Choroid plexus epithelial cell (primary cell): ENCODE data around the gene F8.
"Not testable (repeated sequence)": the region's sequence is repeated elsewhere in the genome, so short reads cannot be mapped to it uniquely, and the experiment has no call there.

Experiments
- DNase-seq: peaks from one replicate; pipeline ENCODE4 v3.0.0-alpha.2; 2010; ENCODE audit warnings: low read depth
- H3K4me3 ChIP-seq: 2 replicates; pipeline ENCODE4 v1.5.1; 2011; ENCODE audit warnings: low read depth, mild to moderate bottlenecking, control low read depth, low read length, moderate library complexity
- TF ChIP-seq, protein P1 (sequence below): conservative IDR thresholded peaks from 2 replicates; pipeline ENCODE4 v1.5.1; 2011; ENCODE audit warnings: low read depth, mild to moderate bottlenecking, control low read depth, inconsistent platforms, low read length, moderate library complexity

F8 gene

DNA sequence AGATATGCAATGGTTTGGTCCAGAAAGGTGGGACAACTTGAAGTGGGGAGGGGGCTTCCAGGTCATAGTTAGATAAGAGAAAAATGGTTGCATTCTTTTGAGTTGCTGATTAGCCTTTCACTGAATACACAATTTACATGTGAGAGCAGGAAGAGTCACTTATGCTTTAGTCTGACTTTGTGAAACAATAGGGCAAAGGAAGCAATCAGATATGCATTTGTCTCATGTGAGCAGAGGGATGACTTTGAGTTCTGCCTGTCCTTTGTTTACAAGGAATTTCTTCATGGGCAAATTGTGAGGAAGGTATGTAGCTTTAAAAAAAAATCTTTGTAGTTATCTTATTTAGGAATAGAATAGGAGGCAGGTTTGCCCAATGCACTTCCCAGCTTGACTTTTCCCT, 201.0 kb downstream of the F8 start:
- no peak for DNase-seq

DNA sequence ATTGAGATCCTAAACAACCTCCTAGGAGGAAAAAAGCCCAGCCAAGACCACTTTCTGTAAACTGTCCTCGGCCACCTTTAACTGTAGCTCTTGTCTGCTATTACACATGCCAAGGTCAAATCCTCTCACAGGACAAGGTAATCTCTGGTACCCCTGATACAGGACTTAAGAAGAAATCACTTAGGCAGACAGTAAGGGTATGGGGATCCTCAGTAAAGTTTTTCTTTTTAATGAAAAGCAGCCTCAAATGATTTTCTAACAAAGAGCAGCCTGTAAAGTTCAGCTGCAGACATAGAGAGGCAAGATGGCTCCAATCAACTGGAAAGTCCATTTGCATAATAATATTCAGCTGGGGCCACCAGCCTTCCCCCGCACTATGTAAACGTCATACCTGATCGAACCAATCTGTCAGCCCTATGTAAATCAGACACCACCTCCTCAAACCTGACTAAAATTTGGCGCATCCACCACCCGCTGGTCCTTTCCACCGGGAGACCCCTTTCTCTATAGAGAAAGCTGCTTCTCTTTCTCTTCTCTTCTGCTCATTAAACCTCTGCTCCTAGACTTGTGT, 202.7 kb downstream of the F8 start:
- DNase-seq: no peak
- no peak overlapping the region for H3K4me3 ChIP-seq
- TF ChIP-seq, protein P1, sequence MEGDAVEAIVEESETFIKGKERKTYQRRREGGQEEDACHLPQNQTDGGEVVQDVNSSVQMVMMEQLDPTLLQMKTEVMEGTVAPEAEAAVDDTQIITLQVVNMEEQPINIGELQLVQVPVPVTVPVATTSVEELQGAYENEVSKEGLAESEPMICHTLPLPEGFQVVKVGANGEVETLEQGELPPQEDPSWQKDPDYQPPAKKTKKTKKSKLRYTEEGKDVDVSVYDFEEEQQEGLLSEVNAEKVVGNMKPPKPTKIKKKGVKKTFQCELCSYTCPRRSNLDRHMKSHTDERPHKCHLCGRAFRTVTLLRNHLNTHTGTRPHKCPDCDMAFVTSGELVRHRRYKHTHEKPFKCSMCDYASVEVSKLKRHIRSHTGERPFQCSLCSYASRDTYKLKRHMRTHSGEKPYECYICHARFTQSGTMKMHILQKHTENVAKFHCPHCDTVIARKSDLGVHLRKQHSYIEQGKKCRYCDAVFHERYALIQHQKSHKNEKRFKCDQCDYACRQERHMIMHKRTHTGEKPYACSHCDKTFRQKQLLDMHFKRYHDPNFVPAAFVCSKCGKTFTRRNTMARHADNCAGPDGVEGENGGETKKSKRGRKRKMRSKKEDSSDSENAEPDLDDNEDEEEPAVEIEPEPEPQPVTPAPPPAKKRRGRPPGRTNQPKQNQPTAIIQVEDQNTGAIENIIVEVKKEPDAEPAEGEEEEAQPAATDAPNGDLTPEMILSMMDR: no peak

More for the DNA sequence above, 201.0 kb downstream of the F8 start:
- H3K4me3 ChIP-seq: no peak overlapping the region
- TF ChIP-seq, protein P1: no peak

DNA sequence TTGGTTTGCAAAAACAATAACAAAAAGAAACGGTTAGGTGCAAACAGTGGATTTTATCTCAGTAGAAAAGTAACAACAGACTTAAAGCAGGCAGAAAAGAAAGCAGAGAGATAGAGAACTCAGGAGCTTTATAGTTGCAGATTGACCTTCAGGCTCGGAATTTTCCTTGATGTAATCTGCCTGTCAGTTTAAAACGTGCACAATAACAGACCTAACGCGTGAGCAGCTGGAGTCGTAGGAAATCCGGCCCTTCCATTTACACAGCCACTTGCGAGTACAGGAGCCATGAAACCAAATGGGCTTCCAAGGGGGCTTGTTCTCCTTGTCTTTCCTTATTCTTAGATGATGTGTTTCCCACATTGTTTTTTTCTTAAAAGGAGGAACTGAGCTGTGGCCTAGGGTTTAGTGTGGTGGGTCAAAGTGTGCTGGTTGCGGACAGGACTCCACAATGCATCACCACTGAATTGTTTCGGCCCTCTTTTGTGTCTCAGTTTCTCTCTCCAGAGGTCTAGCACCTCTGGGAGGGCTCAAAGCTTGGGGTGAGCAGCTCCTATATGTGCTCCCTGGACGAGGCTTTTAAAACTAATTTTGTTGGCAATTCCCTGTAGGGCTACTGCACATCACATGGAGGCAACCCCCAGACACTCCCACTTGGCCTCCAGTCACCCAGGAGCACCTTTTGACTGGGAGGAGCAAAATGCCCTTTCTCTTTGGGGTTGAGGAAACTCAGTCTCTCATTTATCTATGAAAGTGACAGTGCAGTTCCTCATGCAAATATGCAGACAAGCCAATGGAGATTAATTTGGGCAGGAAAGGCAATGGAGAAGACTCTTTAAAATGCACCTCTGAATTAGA, 203.4 kb downstream of the F8 start:
- no peak for DNase-seq
- TF ChIP-seq, protein P1: no peak
- H3K4me3 ChIP-seq: no peak overlapping the region

DNA sequence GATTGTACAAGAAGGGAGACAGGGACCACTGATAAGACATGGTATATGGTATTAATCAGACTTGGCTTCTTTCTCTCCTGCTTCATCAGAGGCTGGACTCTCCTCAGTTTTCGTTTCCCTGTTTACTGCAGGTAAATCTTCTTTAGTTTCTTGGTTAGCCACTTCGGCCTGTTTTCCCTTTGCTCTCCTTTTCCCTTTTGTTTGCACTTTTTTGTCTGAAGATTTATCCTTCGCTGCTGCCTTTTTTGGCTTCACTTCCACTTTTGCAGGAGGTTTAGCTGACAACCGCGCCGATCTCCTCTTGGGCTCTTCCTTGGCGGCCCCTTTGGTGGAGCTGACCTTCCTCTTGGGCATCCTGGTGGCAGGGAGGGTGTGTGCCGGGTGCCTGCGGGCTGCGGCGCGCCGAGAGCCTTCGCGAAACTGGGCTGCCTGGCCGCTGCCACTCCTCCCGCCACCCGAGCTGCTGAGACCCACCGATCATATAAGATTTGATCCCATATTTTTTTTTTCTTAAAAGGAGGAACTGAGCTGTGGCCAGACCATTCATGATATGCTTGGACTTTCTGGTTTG, 205.4 kb downstream of the F8 start:
- not testable (repeated sequence) for H3K4me3 ChIP-seq, DNase-seq

DNA sequence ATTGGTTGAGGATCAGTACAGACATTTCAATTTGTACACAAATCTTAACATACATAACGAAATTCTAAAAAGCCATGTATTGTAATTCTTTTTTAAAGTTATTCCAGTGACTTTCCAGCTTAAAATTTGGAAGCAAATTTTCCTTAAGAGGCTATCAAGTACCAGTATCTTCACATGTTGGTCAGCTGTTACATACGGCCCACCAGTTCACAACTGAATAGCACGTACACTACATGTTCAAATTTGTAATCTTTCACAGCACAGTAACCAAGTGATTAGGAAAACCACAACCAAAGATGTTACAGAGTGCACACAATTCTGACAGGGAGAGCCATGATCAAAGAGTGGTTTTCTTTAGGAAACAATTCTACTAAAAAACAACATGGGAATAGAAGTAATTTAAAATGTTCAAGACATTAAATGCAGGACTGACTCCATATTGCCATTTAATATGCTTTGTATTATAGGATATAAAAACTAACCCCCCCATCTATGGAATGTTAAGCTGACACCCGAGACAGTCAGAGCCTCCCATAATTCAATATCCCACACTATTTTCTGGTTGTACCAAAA, 206.1 kb downstream of the F8 start:
- not testable (repeated sequence) for DNase-seq, H3K4me3 ChIP-seq

DNA sequence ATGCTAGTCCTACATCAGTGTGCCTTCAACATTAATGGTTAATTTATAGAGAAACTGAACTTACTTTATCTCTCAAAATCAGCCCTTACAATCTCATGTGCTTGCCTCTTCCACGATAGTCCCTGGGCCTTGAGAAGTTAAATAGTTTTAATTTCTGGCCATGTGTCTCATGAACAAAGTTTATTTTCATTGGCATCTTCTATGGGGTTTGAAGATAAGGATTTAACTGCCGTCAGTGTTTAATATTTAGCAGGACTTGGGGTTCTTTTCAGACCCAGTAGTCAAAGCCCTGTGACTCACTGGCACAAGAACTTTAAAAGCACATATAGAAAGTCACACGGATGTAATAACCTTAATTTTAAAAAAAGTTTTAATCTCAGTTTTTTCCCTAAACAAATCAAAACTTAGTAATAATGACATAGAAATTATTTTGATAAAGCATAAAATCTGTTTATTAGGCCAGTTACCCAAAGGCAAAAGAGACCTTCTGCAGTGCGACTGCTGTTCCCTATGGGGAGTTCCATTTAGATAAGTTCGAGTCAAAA, 207.2 kb downstream of the F8 start:
- H3K4me3 ChIP-seq: no peak overlapping the region
- TF ChIP-seq, protein P1: no peak
- DNase-seq: peak; percentile 81

DNA sequence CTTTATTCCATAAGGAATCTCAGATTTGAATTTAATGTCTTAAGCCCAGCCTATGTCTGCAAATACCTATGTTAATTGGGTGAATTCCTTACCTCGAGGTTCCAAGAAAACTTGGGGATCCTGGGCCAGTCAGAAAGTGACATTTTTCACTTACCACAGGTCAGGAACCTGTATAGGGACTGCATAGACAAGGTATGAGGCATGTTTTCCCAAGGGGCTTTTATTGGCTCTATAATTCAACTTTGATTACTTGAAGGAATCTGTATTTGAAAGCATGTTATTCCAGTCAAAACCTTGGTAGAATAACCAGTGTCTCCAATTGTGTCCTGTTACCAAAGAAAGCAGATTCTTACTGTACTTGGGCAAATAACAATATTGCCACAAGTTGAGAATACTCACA, 208.7 kb downstream of the F8 start:
- TF ChIP-seq, protein P1: no peak
- DNase-seq: no peak
- H3K4me3 ChIP-seq: no peak overlapping the region
